ENCODE measurements around the gene SLX4IP. TPM values are rescaled to one million over a fixed set of nuclear protein-coding genes. Genes with fewer than 3 reads are reported as not detected.

The SLX4IP gene
- total RNA-seq, 1 donor from 2014 or later: 2.6 TPM

DNA sequence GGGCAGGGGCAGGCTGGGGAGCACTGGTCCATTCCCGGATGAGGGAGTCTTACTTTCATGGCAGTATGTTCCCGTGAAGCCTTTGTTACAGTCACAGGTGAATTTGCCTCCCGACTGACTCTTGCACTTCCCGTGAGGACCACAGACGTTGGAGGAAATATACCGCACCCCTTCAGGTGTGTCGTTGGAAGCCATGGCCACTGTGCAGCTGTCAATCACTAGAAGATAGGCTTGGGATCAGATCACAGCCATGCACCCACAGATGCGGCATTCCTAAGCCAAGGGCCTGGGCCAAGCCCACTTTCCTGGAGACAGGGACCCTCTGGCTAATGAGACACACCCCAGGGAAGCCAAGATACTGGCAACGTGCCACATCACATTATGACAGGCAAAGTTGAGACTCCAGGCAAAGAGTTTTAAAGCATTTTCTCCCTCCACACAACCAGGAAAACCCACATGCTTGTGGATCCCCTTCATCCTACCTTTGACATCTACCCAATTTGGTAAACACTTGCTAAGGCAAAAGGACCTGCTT lies 211.8 kb downstream of the SLX4IP start:
- no peak for DNase-seq (ENCODE audit: low read depth in 2 of 2)

DNA sequence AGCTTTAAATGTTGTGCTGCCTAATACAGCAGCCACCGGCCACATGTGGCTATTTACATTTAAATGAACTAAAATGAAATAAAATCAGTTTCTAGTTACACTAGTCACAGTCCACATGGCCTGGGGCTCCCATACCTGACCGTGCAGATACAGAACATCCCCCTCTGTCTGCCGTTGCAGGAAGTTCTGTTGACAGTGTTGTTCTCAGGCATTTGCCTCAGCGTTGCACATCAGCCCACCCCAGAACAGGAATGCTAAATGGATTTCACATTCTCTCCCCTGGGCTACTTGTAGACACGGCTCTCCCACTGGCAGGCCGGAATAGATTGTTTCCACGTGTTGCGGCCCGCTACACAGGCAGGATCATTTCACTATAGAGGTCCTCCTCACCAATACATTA lies 212.4 kb downstream of the SLX4IP start:
- no peak for DNase-seq (ENCODE audit: low read depth in 2 of 2)

DNA sequence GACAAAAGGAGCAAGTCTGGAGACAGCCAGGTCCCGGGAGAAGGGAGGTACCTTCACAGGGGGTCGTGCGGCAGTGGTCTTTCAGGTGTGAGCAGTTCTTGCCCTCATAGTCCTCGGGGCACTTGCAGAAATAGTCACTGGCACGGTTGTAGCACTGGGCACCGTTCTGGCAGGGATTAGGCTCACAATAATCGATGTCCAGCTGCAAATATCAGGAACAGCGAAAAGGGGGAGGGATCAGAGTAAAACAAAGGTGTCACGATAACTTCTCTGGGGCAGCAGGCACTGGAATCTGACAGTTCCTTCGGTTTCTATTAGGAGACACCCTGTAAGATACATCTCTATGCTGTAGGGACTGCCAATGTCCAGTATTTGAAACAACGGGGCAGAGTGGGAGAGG lies 212.8 kb downstream of the SLX4IP start:
- DNase-seq (ENCODE audit: low read depth in 2 of 2): no peak

DNA sequence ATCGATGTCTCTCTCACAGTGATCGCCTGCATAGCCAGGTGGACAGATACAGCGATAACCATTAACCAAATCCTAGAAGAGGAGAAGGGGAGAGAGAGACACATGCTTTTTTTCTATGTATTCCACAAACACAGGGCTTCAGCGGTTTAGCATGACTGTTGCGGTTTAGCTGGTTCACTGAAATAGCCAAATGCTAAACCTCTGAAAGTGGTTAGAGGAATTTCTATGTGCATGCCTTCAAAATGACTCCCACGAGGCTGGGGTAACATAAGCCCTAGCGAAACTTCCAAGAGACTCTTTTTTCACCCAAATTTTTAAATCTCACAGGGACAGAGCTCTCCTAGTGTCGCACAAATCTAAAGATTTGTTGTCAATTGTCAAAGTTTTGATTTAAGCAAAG lies 213.5 kb downstream of the SLX4IP start:
- no peak for DNase-seq (ENCODE audit: low read depth in 2 of 2)

DNA sequence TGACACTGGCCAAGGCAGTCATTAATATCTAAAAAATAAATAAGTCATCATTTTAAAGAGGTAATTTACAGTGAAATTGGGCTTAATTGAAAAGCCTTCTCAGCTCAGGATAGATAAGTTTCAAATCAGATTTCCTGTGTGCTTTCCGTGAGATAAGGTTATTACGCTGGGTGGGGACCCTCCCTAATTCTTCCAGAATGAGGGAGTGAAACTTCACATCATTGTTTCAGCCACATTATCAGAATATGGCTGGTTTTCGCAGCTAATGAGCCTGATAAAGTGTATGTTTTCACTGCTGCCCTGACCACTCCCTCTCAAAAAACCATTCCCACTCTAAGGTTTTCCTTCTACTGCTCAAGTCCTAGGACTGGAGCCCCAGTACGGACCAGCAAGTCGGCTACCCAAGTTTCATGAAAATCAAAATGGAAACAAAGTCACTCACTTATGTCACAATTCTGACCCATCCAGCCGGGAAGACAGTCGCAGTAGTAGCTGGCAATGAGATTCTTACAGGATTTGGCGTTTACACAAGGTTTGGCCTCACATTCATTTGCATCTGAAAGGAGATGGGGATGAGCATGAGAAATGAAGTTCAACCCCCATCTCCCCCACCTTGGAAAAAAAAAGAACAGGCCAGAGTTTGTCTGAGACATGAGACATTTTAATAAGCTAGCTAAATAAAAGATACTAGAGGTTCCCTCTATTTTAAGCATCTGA lies 214.1 kb downstream of the SLX4IP start:
- no peak for DNase-seq (ENCODE audit: low read depth in 2 of 2)

DNA sequence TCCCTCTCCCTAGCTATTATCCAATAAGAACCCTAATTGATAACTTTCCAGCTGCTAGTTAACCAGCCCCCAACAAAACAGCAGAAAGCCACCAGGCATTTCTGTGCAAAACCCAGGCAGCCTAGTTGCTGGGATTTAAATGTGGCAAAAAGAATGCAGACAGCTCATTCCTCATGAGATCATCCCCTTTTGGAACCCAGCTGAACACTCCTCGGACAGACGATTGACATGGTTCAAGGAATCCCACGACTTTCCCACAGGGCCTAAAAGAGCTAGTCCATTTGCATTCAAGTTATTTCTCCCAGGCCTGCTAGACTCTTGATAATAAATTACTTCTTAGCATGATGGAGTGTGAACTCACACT lies 214.7 kb downstream of the SLX4IP start:
- no peak for DNase-seq (ENCODE audit: low read depth in 2 of 2)

DNA sequence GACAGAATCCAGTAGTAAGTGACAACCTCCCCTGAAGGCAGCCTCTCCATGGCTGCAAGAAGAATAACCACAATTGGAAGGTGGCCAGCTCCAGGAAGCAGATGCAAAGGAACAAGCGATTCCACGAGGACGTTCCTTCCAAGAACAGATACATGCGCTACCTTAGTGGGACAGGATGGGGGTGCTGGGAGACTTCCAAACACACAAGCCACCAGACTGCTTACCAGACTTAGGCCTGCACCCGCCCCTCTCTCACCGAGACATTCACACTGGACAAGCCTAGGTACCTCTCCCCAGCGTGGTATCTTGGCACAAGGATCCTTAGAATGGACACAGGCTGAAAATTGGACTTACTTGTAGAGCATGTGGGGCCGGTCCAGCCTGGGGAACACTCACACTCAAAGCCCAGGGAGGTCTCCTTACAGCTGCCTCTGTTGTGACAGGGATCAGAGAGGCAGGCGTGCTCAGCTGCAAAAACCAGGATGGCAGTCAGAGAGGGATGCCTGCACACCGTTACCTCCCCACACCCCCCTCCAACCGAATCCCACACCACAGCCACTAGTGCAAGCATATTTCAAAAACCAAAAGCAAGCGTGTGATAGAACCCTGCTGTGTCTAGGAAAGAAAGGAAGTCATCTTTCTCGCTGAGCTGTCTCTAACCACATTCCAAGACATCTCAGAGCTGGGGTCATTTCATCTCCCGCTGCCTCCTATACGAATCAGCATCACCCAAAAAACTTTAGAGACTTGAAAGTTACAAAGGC lies 216.3 kb downstream of the SLX4IP start:
- peak in 1 of 2 donors; percentile 91 for DNase-seq (ENCODE audit: low read depth in 2 of 2)

DNA sequence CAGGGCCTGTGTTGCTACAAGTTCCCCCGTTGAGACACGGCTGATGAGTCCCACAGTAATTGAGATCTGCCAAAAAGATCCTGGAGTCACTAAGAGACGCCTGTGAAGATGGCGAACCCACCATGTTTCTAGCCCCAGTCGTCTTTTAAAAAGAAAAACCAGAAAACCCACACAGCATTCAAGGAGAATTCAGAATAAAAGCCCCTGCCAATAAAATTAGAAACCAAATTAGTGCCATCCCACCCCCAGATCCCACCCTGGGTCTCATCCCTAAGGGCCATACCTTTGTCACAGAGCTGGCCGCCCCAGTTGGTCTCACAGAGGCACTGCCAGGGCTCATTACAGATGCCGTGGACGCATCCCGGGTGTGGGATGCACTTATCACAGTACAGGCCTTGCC lies 217.1 kb downstream of the SLX4IP start:
- DNase-seq (ENCODE audit: low read depth in 2 of 2): no peak

DNA sequence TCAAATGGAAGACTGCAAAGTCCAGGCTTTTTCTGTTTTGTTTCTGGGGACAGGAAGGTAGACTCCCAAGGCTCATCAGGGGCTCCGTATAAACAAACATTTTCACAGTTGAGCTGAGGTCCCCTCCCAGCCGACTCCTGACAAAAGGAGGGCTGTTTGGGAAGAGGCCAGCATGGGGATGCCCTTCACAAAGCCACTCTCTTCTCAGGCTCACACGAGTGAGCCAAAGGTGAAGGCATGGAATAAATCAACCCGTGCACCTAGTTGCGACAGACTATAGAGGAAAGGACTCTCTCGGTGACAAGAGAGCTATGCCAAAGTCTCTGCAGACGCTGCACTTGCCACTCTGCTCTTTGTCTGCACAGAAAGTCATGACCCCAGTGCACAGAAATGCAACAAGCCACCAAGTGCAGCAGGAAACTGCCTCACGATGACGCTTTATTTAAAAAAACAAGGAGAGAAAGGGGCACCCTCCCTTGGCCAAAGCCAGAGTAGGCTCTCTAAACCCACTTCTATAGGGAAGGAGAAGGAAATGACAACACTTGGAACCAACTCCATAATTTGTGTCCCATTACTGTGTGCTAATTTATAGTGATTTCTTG lies 217.7 kb downstream of the SLX4IP start:
- DNase-seq (ENCODE audit: low read depth in 2 of 2): peak in 1 of 2 donors; percentile 61

DNA sequence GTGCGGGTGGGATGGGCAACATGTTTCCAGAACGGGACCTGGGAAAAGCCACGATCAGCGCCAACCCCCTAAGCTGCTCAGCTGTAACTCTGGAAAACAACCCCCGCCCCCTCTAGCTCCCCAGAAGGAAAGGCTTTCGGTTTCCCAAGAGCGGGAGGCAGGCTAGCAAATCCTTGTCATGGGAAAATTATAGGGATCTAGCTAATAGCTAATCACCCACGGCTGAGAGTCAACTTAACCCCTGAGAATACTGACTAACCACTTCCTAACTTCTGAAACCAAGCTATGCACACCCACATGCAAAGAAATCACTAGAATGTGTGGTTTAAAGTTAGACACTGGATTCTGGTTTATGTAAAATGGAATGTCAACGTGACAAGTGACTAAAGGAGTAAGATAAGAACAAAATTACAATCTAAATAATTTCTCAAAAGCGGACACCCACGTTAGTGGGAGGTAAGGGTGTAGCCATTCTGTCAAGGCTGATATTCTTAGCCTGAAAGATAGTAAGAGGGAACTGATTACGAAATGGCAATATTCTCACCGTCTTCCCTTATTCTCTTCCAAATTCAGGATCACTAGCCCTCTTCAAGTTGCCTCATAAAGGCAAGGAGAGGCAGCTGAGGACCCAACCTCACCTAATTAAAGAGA lies 218.6 kb downstream of the SLX4IP start:
- DNase-seq (ENCODE audit: low read depth in 2 of 2): peak in 1 of 2 donors; percentile 88

DNA sequence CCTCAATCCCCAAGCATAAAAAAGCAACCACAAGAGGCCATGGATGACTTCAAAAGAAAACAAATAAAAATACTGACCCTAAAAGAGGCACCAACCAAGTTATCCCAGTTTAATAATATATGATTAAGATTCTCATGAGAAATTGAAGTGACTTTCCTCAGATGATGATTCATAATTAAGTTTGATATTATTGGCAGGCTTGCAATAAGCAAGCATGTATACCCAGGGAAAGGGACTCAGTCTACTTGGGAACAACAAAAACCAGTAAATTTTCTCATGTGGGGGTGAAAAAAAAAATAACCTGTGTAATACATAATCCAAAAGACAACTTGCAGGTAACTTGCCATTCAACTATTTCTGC lies 219.1 kb downstream of the SLX4IP start:
- no peak for DNase-seq (ENCODE audit: low read depth in 2 of 2)

DNA sequence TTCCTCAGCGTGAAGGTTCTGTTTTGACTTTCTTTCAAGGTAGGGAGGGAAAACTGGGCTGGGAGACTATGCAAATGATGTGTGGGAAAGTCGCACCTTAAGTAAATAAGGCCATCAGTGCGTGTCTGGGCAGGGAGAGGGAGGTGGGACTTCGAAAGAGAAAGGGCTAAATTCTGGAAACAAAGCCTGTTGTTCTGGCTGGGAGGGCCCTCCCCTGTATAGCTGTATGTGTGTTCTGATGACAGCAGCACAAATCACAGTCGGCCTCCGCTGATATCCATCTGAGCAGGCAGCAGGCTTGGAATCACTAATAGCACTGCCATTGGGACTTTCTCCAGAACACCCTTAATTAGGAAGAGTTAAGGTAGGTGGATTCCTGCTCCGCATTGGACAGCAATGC lies 219.5 kb downstream of the SLX4IP start:
- DNase-seq (ENCODE audit: low read depth in 2 of 2): peak; percentile 57 to 59

DNA sequence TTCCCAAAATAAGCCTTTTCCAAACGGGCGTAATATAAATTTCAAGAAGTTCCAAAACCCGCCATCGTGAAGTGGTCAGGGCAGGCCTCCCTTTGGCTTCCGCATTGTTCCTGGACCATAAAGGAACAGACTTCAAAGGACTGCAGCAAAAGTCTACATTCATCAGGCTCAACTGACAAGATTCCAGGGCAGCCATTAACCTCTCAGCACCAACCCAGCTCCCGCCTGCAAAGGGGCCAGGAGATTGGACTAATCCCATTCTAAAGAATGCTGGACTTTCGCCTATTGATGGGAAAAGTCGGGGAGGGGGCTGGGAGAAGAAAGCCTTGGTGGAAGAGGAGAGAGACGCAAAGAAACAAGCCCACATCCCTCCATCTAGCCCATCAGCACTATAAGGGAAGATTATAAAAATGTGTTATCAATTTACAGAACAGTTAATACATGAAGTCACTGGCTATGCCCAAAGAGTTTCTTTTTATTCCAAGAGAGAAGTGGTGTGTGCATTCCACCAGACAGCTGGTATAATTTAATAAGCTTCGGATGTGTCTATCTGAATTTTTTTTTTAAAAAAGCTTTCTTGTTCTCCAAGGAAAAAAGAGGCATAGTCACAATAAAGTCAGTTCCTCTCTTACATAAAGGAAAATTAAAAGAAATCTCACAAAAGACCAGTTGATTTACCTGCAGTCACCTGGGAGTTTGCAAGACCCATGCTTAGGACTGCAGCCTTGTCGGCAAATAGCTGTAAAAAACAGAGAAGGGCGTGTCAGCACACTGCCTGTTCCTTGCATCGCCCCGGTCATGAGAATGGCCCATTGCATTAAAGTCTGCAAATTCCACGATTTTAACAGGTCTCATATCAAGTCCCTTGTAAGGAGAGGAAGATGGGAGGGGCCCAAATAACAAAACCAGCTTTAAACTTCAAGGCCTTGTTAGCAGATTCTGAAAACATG lies 220.9 kb downstream of the SLX4IP start:
- DNase-seq (ENCODE audit: low read depth in 2 of 2): no peak

DNA sequence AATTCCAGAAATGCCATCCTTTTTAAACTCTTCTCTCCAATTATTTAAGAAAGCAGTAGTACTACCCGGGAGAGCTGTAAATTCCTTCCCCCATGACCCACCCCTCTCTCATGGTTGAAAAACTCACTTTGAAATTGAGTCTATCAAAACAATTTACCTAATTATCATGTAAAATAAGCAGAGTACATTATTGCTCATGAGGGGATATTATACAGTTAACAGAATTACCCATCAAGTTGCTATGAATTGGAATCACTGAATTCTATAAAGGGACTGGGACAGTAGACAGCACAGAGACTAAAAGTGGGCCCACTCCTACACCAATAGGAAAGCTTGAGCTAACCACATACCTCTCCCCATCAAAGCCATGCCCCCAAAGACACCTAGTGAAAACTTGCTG lies 222.3 kb downstream of the SLX4IP start:
- no peak for DNase-seq (ENCODE audit: low read depth in 2 of 2)

DNA sequence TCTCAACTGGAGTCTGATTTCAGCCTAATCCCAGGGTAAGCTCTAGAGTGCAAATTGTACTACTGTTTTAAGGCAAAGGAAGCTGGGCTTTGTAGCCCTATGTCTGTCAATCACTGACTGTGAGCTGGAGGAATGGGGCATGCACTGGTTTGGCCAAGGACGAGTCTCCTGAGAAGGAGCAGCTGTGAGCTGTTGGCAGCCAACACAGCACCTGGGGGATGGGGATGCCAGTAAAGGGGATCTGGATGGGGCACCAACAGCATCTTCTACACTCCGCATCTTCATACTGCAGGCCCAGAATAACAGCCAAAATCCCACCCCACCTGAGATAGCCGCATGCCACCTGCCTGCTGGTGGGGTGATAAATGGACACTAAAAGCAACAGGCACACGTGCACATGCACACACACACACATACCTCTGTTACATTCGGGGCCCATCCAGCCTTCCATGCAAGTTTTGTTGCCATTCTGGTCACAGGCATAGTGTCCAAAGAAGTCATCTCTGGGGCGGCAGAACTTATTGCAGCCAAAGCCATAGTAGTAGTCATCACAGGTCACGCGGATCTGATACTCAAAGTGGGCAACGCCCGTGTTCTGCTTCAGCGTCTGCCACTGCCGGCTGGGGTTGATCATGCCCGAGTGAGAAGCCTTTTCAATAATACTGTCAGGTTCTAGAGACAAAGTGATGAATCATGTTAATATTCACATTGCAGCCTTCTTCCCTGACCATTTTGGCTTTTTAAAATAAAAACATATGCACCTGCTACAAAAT lies 223.1 kb downstream of the SLX4IP start:
- DNase-seq (ENCODE audit: low read depth in 2 of 2): no peak

DNA sequence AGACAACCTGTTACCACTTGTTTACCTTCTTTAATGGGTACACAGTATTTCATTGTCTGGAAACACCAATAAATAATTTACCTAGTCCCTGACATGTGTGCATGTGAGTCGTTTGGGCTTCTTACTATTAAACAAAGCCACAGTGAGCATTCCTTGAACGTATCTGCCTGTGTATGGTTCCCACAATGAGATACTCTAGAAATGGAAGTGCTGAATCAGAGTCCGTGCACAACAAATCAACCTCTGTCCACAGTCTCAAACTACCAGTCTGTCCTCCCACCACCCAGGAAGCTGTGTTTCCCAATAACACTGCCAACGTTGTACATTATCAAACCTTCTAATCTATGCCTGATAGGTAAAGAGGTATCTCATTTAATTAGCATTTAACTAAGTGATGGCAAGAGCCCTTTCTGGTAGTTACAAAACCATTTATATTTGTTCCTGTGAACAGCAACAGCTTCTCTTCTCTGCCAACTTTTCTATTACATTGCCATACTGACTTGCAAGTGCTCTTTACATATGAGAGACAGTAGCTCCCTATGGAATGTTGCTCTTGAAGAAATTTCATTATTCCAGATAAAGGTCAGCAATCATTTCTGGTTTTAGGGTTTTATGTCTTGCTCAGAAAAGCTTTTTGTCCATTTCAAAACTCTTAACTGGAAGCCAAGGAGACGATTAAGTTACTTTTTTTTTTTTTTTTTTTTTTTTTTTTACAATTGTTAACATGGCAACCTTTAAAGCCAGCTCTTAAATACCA lies 223.9 kb downstream of the SLX4IP start:
- no peak for DNase-seq (ENCODE audit: low read depth in 2 of 2)

DNA sequence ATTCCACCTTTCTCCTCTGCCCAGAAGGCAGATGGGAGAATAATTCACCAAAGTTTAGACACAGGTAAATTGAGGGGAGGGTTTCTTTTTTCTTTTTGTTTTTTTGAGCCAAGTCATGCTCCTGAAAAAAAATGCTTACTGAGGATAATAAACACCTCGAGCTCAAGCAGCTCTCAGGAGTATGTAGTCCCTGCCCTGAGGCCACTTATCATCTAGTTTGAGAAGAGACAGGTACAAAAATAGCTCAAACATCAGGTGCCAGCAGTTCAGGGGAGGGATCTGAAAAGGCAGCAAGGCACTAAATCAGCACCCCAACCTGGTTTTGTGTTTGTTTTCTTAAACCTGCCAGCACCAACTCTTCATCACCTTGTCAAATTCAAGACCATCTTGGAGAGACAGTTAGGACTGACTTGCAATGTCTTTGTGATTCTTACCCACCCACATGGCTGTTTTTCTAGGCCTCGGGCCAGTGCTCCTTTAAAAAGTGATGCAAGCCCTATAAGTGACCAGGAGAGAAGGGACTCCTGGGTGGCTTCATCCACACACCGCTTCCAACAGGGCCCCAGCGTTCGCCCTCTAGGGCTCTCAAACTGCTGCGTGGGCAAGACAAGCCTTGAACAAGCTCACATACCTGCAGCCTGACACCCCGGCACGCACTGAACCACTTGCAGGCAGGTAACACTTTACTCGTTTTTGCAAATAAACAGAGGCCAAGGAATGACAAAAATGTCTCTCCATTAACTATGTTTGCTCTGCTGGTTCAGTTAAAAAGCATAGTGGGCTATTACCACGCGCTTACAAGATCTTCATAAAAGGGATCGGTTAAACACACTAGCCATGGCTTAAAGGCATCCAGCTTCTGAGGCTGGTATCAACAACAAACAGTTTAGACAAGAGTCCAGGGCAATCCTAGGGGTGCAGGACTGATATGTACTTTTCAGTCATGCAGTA lies 224.8 kb downstream of the SLX4IP start:
- no peak for DNase-seq (ENCODE audit: low read depth in 2 of 2)

DNA sequence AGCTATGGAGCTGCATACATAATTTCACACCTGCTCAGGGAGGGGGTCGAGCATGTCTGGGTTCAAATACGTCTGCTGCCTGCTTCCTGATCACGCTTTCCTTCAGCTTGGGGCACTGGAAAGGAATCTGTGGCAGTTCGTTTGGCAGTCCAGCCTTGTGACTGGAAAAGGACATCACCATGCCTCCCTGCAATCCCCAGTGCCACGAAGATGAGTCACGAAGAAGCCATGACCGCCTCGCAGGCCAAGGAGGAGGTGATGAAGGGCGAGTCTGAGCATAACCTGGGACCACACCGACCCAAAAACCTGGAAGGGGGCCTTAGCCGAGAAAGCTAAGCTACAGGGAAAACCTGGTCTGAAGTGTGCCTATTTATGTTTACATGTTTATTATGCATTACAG lies 225.6 kb downstream of the SLX4IP start:
- DNase-seq (ENCODE audit: low read depth in 2 of 2): no peak
